GM12891 (cell line): ENCODE data around the gene PDE3A.

Experiments
- DNase-seq: peaks from one replicate; pipeline ENCODE4 v3.0.0; 2011; ENCODE audit warnings: low spot score; ENCODE audit not compliant: insufficient read length
- FAIRE-seq: peaks from 2 replicates; lab custom pipeline; 2011; peaks lifted over from hg19 to GRCh38; lab: Jason Lieb, UNC
- PAX5 ChIP-seq: IDR thresholded peaks from 2 replicates; pipeline ENCODE4 v1.6.1; 2011; ENCODE audit warnings: low read length, moderate library complexity, mild to moderate bottlenecking; ENCODE audit not compliant: insufficient read depth, severe bottlenecking
- POLR2A ChIP-seq: IDR thresholded peaks from 2 replicates; pipeline ENCODE4 v1.6.1; 2011; ENCODE audit warnings: low read depth, low read length, control low read depth
- POLR2AphosphoS5 ChIP-seq: IDR thresholded peaks from 2 replicates; pipeline ENCODE4 v1.6.1; 2011; ENCODE audit warnings: low read depth, low read length, control low read depth
- POU2F2 ChIP-seq: IDR thresholded peaks from 2 replicates; pipeline ENCODE4 v1.6.1; 2011; ENCODE audit warnings: low read depth, mild to moderate bottlenecking, control low read depth, low read length, moderate library complexity
- SPI1 ChIP-seq: IDR thresholded peaks from 2 replicates; pipeline ENCODE4 v1.6.1; 2011; ENCODE audit warnings: low read depth, low read length, control low read depth
- TAF1 ChIP-seq: IDR thresholded peaks from 2 replicates; pipeline ENCODE4 v1.6.1; 2011; ENCODE audit warnings: low read depth, low read length, control low read depth

PDE3A gene

DNA sequence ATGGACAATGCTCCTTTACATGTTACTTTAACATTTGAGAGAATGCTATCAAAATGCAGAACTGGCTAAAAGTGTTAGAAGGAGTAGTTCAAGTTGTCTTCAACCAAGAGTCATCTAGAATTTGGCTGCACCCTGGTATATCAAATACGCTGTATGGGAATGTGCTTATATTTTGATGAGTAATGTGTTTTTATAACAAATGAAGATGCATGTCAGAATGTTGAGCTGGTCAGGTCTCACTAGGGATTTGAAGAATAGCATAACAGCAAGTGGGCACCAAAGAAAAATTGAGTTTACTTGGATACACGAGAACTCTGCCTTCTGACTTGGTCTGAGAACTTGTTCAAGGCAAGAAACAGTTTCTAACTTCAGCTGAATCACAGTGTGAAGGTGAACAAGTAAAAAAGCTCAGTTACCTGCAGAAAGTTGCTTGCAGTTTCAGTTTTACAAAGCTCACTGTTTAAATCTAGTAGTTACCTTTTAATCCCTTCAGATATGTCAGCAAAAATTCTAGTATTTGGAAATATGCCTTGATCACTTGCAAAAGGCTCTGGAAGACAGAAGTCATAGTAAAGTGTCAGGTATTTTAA lies 82.3 kb downstream of the PDE3A start:
- FAIRE-seq (no peak), DNase-seq (no peak)
- TF ChIP-seq PAX5: no peak

DNA sequence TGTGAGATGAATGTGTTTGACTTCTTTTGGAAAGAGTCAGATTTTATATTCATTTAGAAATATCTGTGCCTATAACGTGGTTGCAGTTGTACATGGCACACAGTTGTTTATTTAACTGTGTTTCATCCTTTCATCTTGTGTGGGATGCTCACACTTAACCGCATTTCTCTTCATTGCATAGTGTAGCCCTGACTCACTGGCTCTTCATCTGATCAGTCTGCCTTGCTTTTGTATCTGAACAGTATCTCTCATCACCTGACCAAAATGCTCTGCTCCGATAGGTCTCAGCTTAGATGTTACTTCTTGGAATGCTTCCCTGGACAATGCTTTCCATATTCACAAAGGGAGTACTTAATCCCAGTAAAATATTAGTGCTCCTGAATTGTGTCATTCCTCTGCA lies 83.4 kb downstream of the PDE3A start:
- FAIRE-seq (no peak), DNase-seq (no peak)
- TF ChIP-seq PAX5 (no peak), SPI1 (no peak), POLR2A (no peak), TAF1 (no peak), POU2F2 (no peak), POLR2AphosphoS5 (no peak)

DNA sequence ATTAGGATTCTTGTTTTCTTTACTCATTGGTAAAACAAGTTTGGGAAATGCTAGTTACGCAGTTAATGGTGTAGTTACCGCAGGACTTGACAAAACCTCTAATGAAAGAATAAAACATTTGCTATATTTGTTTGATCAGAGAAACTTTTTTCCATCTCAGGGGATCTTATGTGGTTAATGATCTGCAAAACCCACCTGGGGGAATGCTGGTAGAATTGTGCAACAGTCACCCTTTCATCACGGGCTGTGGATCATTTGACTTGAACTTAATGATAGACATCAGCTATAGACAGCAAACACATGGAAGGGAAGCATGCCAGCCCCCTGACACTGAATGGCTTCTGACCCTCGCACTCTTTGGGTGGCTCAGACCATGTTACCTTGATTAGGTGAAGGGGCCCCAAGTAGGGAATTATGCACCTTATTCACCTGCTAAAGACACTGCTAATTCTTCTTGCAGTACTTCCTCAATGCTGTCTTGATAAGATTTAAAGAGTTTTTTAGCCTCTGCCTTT lies 84.2 kb downstream of the PDE3A start:
- FAIRE-seq: no peak
- no peak for TF ChIP-seq TAF1
- no peak for TF ChIP-seq POLR2A
- TF ChIP-seq SPI1: no peak
- no peak for TF ChIP-seq POLR2AphosphoS5
- TF ChIP-seq POU2F2: no peak
- TF ChIP-seq PAX5: no peak
- no peak for DNase-seq

DNA sequence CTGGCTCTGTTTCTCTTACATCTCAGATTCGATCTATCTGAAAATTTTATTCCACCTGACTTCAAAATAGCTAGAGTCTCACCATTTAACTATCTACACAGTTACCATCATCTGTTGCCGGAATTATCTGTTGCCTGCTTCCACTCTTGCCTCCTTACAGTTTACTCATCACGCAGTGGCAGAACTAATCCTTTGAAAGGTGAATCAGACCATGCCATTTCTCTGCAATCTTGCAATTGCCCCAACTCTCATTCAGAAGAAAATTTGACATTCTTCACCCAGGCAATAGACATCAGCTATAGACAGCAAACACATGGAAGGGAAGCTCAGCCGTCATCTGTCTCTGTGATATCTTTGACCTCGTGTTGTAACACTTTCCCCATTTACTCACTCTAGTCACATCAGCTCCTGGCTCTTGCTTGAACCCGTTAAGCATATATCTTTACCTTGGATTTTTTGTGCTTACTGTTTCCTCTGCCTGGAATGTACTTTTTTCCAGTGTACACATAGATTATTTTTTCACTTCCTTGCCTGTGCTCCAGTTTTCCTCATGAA lies 85.5 kb downstream of the PDE3A start:
- DNase-seq: no peak
- FAIRE-seq: no peak
- TF ChIP-seq PAX5 (no peak), POLR2A (no peak), POU2F2 (no peak), SPI1 (no peak), TAF1 (no peak), POLR2AphosphoS5 (no peak)

- FAIRE-seq (no peak), DNase-seq (no peak)
- TF ChIP-seq POLR2AphosphoS5: no peak
These were observed 86.8 kb downstream of the PDE3A start for GRCh38 chr12:20455001-20455706.

GRCh38 chr12:20457582-20457981 lies 89.2 kb downstream of the PDE3A start:
- TF ChIP-seq PAX5 (no peak), TAF1 (no peak), POLR2A (no peak), SPI1 (no peak), POLR2AphosphoS5 (no peak), POU2F2 (no peak)
- FAIRE-seq (no peak), DNase-seq (no peak)

DNA sequence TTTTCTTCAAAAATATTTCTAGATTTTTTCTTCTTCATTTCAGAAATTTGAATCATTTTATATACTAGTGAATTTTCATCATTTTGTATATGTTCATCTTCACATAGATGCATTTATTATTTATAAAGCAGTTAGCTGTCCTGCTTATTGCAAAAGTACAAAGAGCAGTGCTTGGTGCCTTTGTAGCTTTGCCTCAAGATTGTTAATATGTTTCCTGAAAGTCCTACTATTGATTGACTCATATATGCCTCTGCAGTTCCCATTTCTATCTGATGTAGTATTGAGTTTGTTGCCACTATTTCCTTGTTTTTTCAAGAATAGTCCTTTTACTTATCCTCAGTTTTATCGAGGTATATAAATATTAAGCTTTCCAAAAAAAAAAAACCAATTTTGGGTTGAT lies 89.7 kb downstream of the PDE3A start:
- TF ChIP-seq POLR2AphosphoS5 (no peak), POLR2A (no peak), SPI1 (no peak), POU2F2 (no peak), TAF1 (no peak), PAX5 (no peak)
- DNase-seq (no peak), FAIRE-seq (no peak)

DNA sequence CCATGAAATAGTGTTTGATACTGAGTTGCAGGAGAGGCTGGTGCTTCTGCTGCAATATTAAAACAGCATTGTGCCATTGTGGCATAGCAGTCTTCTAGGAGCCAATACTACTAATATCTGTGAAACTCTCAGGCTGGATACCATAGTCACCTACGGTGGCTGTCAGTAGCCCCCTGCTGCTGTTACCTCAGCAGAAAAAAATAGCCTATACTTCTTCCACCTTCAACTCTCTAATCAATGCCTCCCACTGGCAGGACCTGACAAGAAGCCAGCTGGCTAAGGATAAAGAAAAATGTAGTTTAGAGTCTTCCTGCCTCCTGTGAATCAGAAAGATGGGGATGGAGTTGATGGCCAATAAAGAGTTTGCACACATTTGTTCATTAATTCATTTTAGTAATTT lies 91.6 kb downstream of the PDE3A start:
- TF ChIP-seq POLR2AphosphoS5 (no peak), TAF1 (no peak), PAX5 (no peak), POLR2A (no peak), SPI1 (no peak)
- FAIRE-seq: no peak
- no peak for DNase-seq

GRCh38 chr12:20460956-20461355 lies 92.6 kb downstream of the PDE3A start:
- no peak for DNase-seq
- TF ChIP-seq PAX5: no peak
- TF ChIP-seq POLR2AphosphoS5: no peak
- TF ChIP-seq SPI1: no peak
- TF ChIP-seq POU2F2: no peak
- no peak for TF ChIP-seq TAF1
- FAIRE-seq: no peak

- FAIRE-seq (no peak), DNase-seq (no peak)
- TF ChIP-seq POLR2A: no peak
- no peak for TF ChIP-seq POU2F2
- TF ChIP-seq SPI1: no peak
- TF ChIP-seq TAF1: no peak
- TF ChIP-seq PAX5: no peak
- TF ChIP-seq POLR2AphosphoS5: no peak
These were observed 95.7 kb downstream of the PDE3A start for GRCh38 chr12:20463913-20464524.
